CD14-positive monocyte (primary cell): Measurements from ENCODE around the gene GTPBP4. TPM values are rescaled to one million over a fixed set of nuclear protein-coding genes. Genes with fewer than 3 reads are reported as not detected.

Experiments used
- DNase-seq, 3 donors: peaks; one replicate each; pipeline ENCODE4 v3.0.0-alpha.2; 2011 to 2022
- H2AFZ ChIP-seq: 2 replicates; pipeline ENCODE4 v1.6.0; 2012; ENCODE audit warnings: mild to moderate bottlenecking, low read depth, low read length, inconsistent platforms; ENCODE audit not compliant: insufficient read depth, poor library complexity, severe bottlenecking
- H3K27ac ChIP-seq, 2 donors: 1 replicate in 1 of 2; 2 replicates in 1 of 2; pipeline ENCODE4 v1.5.1; 2012 to 2013; ENCODE audit warnings: low read length in 2 of 2, control low read depth in 1 of 2, inconsistent platforms in 1 of 2, low read depth in 1 of 2, mild to moderate bottlenecking in 1 of 2
- H3K27me3 ChIP-seq, 2 donors: one replicate each; pipeline versions ENCODE4 v1.6.0 to v1.6.1; 2011 to 2013; ENCODE audit warnings: low read length in 2 of 2; ENCODE audit not compliant: control insufficient read depth in 2 of 2, insufficient read depth in 2 of 2
- H3K36me3 ChIP-seq, 2 donors: replicated peaks in 1 of 2; 1 replicate in 1 of 2; 2 replicates in 1 of 2; pipeline versions ENCODE4 v1.5.1 to v1.6.1; 2012 to 2013; ENCODE audit warnings: low read length in 2 of 2, control low read depth in 1 of 2, inconsistent platforms in 1 of 2, mild to moderate bottlenecking in 1 of 2; ENCODE audit not compliant: insufficient read depth in 2 of 2, control insufficient read depth in 1 of 2
- H3K4me1 ChIP-seq, 2 donors: 1 replicate in 1 of 2; 2 replicates in 1 of 2; pipeline versions ENCODE4 v1.5.1 to v1.6.1; 2012 to 2013; ENCODE audit warnings: low read length in 2 of 2, control low read depth in 1 of 2, inconsistent platforms in 1 of 2, mild to moderate bottlenecking in 1 of 2, moderate library complexity in 1 of 2; ENCODE audit not compliant: insufficient read depth in 2 of 2, control insufficient read depth in 1 of 2
- H3K4me2 ChIP-seq: replicated peaks from 2 replicates; pipeline ENCODE3; 2012; ENCODE audit warnings: low read length, moderate library complexity, mild to moderate bottlenecking; ENCODE audit not compliant: poor library complexity, severe bottlenecking; ENCODE audit errors: extremely low read depth
- H3K4me3 ChIP-seq, 3 experiments: fragments of 200-600 bp in 1 of 3; sonication (generic) in 1 of 3; replicated peaks in 1 of 3; 1 replicate in 2 of 3; 2 replicates in 1 of 3; pipeline ENCODE4 v1.5.1; 2011 to 2013; ENCODE audit warnings: low read length in 3 of 3, mild to moderate bottlenecking in 3 of 3, control low read depth in 2 of 3, low read depth in 2 of 3, inconsistent platforms in 1 of 3, moderate library complexity in 1 of 3
- H3K79me2 ChIP-seq: 2 replicates; pipeline ENCODE4 v1.6.0; 2012; ENCODE audit warnings: mild to moderate bottlenecking, control low read depth, inconsistent platforms, low read length, moderate library complexity; ENCODE audit not compliant: insufficient read depth
- H3K9ac ChIP-seq: 2 replicates; pipeline ENCODE4 v1.6.0; 2017; ENCODE audit warnings: low read length, mild to moderate bottlenecking; ENCODE audit not compliant: insufficient read depth, poor library complexity, severe bottlenecking
- H3K9me3 ChIP-seq, 2 donors: replicated peaks in 1 of 2; 1 replicate in 1 of 2; 2 replicates in 1 of 2; pipeline versions ENCODE4 v1.5.1 to v1.6.1; 2012 to 2013; ENCODE audit warnings: low read length in 2 of 2, control low read depth in 1 of 2; ENCODE audit not compliant: control insufficient read depth in 1 of 2, insufficient read depth in 1 of 2
- H4K20me1 ChIP-seq: 2 replicates; pipeline ENCODE4 v1.6.0; 2012; ENCODE audit warnings: mild to moderate bottlenecking, low read length, control low read depth, moderate library complexity; ENCODE audit not compliant: insufficient read depth
- H3K27ac Mint-ChIP-seq, 7 donors: one replicate each; pipeline ENCODE4 v1.8.0; 2020; ENCODE audit warnings: mild to moderate bottlenecking in 7 of 7, mixed read lengths in 7 of 7, moderate library complexity in 6 of 7, inconsistent platforms in 2 of 7
- H3K27me3 Mint-ChIP-seq, 3 donors: one replicate each; pipeline ENCODE4 v1.8.0; 2021 to 2022; ENCODE audit warnings: low read depth in 3 of 3, mild to moderate bottlenecking in 3 of 3, mixed read lengths in 3 of 3, moderate library complexity in 3 of 3, inconsistent platforms in 1 of 3
- H3K36me3 Mint-ChIP-seq, 2 donors: one replicate each; pipeline ENCODE4 v1.8.0; 2020; ENCODE audit warnings: mixed read lengths in 2 of 2, inconsistent platforms in 1 of 2, mild to moderate bottlenecking in 1 of 2
- H3K4me1 Mint-ChIP-seq: one replicate; pipeline ENCODE4 v1.8.0; 2020; ENCODE audit warnings: mild to moderate bottlenecking, mixed read lengths
- H3K4me3 Mint-ChIP-seq, 2 donors: one replicate each; pipeline ENCODE4 v1.8.0; 2020; ENCODE audit warnings: mild to moderate bottlenecking in 2 of 2, mixed read lengths in 2 of 2, moderate library complexity in 1 of 2
- H3K9me3 Mint-ChIP-seq, 7 donors: one replicate each; pipeline ENCODE4 v1.8.0; 2020 to 2022; ENCODE audit warnings: mixed read lengths in 7 of 7, mild to moderate bottlenecking in 6 of 7, moderate library complexity in 6 of 7, inconsistent platforms in 2 of 7
- WGBS: methylation state at CpG from one replicate; pipeline ENCODE4 v1.1.5; 2013; ENCODE audit warnings: missing lambda C conversion rate; ENCODE audit not compliant: insufficient coverage; 5-methylcytosine and 5-hydroxymethylcytosine counted together
- intact Hi-C, 2 donors: fragments of 100-400 bp; cut with micrococcal nuclease; formaldehyde crosslinking; loops; one replicate each; pipeline versions ENCODE4 v1.15.0 to v1.15.1; 2023
- polyA plus RNA-seq, 3 donors: library from polyadenylated mRNA; depleted of rRNA in 1 of 3; unstranded in 2 of 3; stranded (reverse) in 1 of 3; fragments of 300-500 nt in 2 of 3; fragments of >200 nt in 1 of 3; fragmentation: Illumina TruSeq in 2 of 3; gene quantifications; 1 replicate in 2 of 3; 2 replicates in 1 of 3; pipeline ENCODE4 v1.2.3, GENCODE V29; 2012 to 2021
- TF ChIP-seq, protein P1 (sequence below): fragments of 200-600 bp; IDR thresholded peaks from one replicate; pipeline ENCODE4 v1.8.0; 2022; ENCODE audit warnings: antibody characterized with exemption, mild to moderate bottlenecking

Gene GTPBP4
- polyA plus RNA-seq, 3 donors, result 9.9 to 16.1 (median 12.2) TPM

DNA sequence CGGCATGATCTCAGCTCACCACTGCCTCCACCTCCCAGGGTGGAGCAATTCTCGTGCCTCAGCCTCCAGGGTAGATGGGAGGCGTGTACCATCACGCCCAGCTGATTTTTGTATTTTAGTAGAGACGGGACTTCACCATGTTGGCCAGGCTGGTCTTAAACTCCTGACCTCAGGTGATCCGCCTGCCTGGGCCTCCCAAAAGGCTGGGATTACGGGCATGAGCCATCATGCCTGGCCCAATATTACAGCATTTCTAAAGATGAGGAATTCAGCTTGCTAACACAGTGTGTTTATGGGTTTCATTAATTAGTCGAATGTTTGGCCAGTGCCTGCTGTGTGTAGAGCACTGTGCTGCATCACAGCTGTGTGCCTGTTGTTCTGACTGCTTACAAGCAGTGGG lies 71.7 kb downstream of the GTPBP4 start:
- WGBS, result 91% methylated on average over 6 of the region's 8 CpGs
- no peak for DNase-seq
- peak overlapping the region in 5 of 7 donors; percentile 14 to 73 (median 66) for H3K27ac Mint-ChIP-seq
- peak overlapping the region in 1 of 2 donors; percentile 13 for H3K27ac ChIP-seq
- peaks cover 0 to 3% (median 0%) of the 10 kb centered on the region in 7 donors for H3K9me3 Mint-ChIP-seq
- H3K4me1 Mint-ChIP-seq, result peaks cover 57% of the 10 kb centered on the region
- H3K79me2 ChIP-seq, result peaks cover 91% of the 10 kb centered on the region
- H3K4me1 ChIP-seq, result peaks cover 19 to 24% of the 10 kb centered on the region in 2 donors
- H3K36me3 Mint-ChIP-seq, result peaks cover 22 to 45% of the 10 kb centered on the region in 2 donors
- peaks cover 77% of the 10 kb centered on the region for H4K20me1 ChIP-seq
- no peak overlapping the region for H3K4me2 ChIP-seq
- no peak overlapping the region for H3K4me3 ChIP-seq
- H3K9ac ChIP-seq, result no peak overlapping the region
- H3K9me3 ChIP-seq, result no peaks in the 10 kb centered on the region
- intact Hi-C loops, result loop anchor here (5.0 kb wide), 2 partner anchors 73 to 133 kb away; partner anchors contain the start of gene GTPBP4 (in 1 of the 2)
- peaks cover 19 to 52% of the 10 kb centered on the region in 2 donors for H3K36me3 ChIP-seq
- no peak overlapping the region for H2AFZ ChIP-seq
- no peak overlapping the region for H3K4me3 Mint-ChIP-seq
- H3K27me3 ChIP-seq, result no peaks in the 10 kb centered on the region
- TF ChIP-seq, protein P1, sequence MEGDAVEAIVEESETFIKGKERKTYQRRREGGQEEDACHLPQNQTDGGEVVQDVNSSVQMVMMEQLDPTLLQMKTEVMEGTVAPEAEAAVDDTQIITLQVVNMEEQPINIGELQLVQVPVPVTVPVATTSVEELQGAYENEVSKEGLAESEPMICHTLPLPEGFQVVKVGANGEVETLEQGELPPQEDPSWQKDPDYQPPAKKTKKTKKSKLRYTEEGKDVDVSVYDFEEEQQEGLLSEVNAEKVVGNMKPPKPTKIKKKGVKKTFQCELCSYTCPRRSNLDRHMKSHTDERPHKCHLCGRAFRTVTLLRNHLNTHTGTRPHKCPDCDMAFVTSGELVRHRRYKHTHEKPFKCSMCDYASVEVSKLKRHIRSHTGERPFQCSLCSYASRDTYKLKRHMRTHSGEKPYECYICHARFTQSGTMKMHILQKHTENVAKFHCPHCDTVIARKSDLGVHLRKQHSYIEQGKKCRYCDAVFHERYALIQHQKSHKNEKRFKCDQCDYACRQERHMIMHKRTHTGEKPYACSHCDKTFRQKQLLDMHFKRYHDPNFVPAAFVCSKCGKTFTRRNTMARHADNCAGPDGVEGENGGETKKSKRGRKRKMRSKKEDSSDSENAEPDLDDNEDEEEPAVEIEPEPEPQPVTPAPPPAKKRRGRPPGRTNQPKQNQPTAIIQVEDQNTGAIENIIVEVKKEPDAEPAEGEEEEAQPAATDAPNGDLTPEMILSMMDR, result no peak
- H3K27me3 Mint-ChIP-seq, result peaks cover 0 to 1% (median 0%) of the 10 kb centered on the region in 3 donors

DNA sequence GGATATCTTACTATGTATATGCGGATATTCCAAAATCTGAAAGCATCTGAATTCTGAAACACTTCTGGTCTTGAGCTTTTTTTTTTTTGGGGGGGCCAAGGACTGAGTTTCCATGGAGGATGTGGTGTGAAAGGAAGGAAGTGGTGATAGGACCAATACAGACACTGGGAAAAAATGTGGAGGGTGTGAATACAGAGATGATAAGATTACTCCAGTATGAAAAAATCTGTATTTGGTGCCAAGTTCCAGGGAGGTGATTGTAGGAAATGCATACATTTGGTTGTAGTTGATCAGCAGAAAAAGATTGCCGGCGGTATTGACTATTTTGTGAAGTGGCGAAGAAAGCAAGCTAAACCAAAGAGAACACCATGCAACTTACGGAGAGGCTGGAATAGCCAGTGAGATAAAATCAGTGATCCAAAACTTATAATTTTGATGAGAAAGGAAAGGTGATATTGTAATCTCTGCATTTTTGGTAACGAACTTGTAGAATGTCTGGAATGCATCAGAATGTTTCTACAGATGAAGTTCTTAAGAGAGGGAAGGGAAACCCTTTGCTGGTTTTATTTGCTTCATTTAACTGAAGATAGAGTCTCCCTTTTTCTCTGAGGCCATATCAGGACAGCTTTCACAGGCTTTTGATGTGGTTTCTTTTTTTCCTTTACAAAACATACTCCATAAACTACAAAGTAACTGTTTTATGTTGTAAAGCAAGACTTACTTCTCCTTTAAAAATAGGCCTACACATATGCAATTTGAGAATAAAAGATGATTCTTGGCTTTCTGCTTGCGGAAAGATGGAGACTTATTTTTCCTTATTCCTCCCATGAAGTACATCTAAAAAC lies 73.9 kb downstream of the GTPBP4 start:
- Mint-ChIP-seq H3K36me3 (peaks cover 29 to 52% of the 10 kb centered on the region in 2 donors), H3K9me3 (no peaks in the 10 kb centered on the region), H3K27me3 (peaks cover 0 to 1% (median 0%) of the 10 kb centered on the region in 3 donors), H3K4me3 (no peak overlapping the region), H3K4me1 (peaks cover 51% of the 10 kb centered on the region), H3K27ac (peak overlapping the region in 3 of 7 donors; percentile 39 to 59 (median 54))
- Histone ChIP-seq H3K9ac (no peak overlapping the region), H3K79me2 (peaks cover 98% of the 10 kb centered on the region), H3K9me3 (no peaks in the 10 kb centered on the region), H2AFZ (no peak overlapping the region), H3K27me3 (no peaks in the 10 kb centered on the region), H3K4me2 (no peak overlapping the region), H4K20me1 (peaks cover 87% of the 10 kb centered on the region), H3K36me3 (peaks cover 19 to 53% of the 10 kb centered on the region in 2 donors), H3K4me1 (peaks cover 13 to 18% of the 10 kb centered on the region in 2 donors), H3K27ac (peak overlapping the region in 1 of 2 donors; percentile 36), H3K4me3 (no peak overlapping the region)
- WGBS, result 93% methylated on average over 5 of the region's 7 CpGs
- intact Hi-C loops, result no loop called here
- TF ChIP-seq, protein P1, result no peak
- DNase-seq, result no peak
